Measurements from ENCODE around the gene PARD3B. TPM values are rescaled to one million over a fixed set of nuclear protein-coding genes. Genes with fewer than 3 reads are reported as not detected.

PARD3B gene
- total RNA-seq, 2 experiments from 2014 or later, result 0.46 TPM; not detected in 1

DNA sequence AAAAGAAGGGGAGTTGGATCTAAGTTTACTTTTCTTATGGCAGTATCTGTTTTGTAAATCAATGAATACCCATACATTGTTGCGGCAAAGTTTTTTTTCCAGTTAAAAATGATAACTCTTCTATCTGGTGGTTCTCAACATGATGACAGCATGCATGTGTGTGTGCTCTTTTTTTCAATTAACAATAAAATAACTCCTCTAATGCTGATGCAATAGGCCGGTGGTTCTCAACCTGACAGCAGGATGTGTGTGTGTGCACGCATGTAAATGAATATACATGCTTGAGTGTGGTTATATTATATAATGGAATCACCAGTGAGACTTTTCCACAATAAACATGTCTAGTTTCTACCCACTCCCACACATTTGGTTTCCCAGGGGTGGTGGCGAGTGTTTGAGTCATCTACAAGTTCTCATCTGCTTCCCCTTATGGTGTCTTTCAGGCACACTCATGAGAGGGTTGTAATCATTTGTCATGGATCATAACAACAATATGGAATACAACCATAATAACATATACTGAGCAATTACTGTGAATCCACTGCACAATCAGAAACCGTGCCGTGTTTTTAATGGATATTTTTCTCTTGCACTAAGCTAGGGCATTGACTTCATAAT, 31.2 kb downstream of the PARD3B start:
- POLR2A ChIA-PET, result no interaction called here
- Mint-ChIP-seq H3K4me1 (peaks cover 5% of the 10 kb centered on the region), H3K27me3 (peaks cover 5% of the 10 kb centered on the region), H3K36me3 (ENCODE audit: low read depth) (no peaks in the 10 kb centered on the region), H3K9me3 (ENCODE audit: low read depth) (no peaks in the 10 kb centered on the region), H3K4me3 (no peak overlapping the region), H3K27ac (no peak overlapping the region)
- CTCF ChIA-PET, result no interaction called here
- peak; percentile 30 for DNase-seq
- intact Hi-C loops (cut with DNase I, micrococcal nuclease), result no loop called here
- ATAC-seq, result peak; percentile 30

DNA sequence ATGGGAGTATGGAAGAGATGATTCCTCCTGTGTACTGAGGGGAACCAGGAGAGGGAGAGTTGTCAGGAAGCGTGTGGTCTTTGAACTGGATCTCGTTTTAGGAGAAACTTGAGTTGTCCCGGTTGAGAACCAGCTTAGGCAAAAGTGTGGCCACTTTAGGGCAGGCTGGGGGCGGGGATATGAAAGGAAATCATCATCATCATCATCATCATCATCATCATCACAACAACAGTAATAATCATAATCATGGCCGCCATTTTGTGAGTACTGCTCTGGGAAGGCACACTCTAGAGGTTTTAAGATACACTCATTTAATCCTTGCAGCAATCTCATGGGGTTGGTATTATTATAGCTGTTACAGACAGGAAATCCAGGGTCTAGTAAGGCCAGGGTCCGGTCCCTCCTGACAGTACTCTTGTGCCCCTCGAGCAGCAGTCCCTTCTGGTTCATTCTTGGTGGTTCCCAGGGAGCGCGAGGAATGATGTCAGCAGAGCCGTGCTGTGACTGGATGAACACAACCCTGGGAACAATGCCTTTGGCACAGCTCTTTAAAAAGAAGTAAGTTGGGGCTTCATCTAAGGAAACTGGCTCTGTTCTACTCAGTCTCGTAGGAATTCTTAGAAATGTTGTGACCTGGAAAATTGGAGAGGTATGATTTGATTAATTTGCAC, 33.8 kb downstream of the PARD3B start:
- no peaks in the 10 kb centered on the region for H3K9me3 Mint-ChIP-seq (ENCODE audit: low read depth)
- peaks cover 5% of the 10 kb centered on the region for H3K4me1 Mint-ChIP-seq
- no peaks in the 10 kb centered on the region for H3K36me3 Mint-ChIP-seq (ENCODE audit: low read depth)
- ChIA-PET CTCF (no interaction called here), POLR2A (no interaction called here)
- no peak for DNase-seq
- H3K27ac Mint-ChIP-seq, result no peak overlapping the region
- H3K27me3 Mint-ChIP-seq, result peaks cover 5% of the 10 kb centered on the region
- intact Hi-C loops (cut with DNase I, micrococcal nuclease), result no loop called here
- no peak for ATAC-seq
- H3K4me3 Mint-ChIP-seq, result no peak overlapping the region

DNA sequence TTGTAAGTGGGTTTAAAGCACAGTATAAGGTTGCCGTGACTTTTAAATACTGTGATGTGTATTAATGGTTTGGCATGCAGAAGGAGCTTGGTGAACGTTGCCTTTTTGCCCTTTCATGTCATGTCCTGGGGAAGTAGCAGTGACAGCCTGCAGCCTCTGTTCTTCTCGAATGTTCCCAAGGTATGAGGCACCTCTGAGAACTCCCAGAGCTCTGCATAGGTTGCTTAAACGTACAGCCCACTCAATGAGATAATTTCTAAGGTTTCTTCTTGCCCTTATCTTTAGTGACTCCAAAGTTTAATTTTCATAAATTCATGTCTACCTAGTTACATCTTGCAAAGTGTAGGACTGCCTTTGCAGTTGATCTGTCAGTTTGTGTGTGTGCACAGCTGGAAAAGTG, 36.7 kb downstream of the PARD3B start:
- intact Hi-C loops (cut with DNase I, micrococcal nuclease), result no loop called here
- no peaks in the 10 kb centered on the region for H3K9me3 Mint-ChIP-seq (ENCODE audit: low read depth)
- H3K4me1 Mint-ChIP-seq, result no peaks in the 10 kb centered on the region
- no peak overlapping the region for H3K4me3 Mint-ChIP-seq
- H3K27me3 Mint-ChIP-seq, result peaks cover 5% of the 10 kb centered on the region
- ChIA-PET POLR2A (no interaction called here), CTCF (no interaction called here)
- DNase-seq (no peak), ATAC-seq (no peak)
- no peaks in the 10 kb centered on the region for H3K36me3 Mint-ChIP-seq (ENCODE audit: low read depth)
- no peak overlapping the region for H3K27ac Mint-ChIP-seq

DNA sequence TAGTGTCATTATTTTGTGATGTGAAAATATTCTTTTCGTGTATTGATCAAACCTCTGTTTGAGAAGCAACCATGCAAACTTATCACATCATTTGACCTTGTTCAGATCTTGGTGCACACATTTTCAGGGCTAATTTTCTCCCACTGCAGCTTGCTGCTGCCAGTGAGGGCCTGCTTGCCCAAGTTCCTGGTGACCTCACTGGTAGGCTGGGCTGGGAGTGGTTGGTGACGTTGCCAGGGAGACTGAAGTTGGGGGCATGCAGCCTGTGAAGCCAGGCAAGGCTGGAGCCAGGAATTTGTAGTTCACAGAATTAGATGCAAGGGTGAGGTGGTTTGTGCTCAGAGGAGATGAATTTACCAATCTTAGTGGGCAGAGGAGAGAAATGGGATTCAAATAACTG, 38.5 kb downstream of the PARD3B start:
- ChIA-PET POLR2A (no interaction called here), CTCF (interaction anchor here (0.9 kb wide), 1 partner anchor 108 kb away, joined by 3 read pairs; no protein-coding TSS in a partner anchor)
- DNase-seq, result no peak

DNA sequence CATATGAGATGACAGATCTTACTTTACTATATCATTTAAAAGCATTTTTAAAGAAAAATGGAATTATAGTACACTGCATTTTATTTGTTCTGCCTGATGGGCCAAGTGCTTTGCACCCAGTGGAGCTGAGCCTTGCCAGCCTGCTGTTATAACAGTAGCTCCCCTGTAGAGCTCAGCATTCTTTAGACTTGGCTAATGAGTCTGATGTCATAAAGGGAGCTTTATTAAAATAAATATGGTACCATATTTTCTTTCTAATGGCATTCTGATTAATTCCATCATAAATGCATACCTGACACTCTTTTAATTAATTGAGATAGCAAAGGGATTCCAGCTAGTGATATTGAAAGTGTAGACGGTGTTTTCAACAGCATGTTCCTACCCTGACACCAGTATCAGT, 40.7 kb downstream of the PARD3B start:
- intact Hi-C loops (cut with DNase I, micrococcal nuclease), result no loop called here
- no peaks in the 10 kb centered on the region for H3K36me3 Mint-ChIP-seq (ENCODE audit: low read depth)
- CTCF ChIA-PET, result no interaction called here

More for the DNA sequence above, 38.5 kb downstream of the PARD3B start:
- no peaks in the 10 kb centered on the region for H3K36me3 Mint-ChIP-seq (ENCODE audit: low read depth)
- no peaks in the 10 kb centered on the region for H3K9me3 Mint-ChIP-seq (ENCODE audit: low read depth)
- ATAC-seq, result no peak
- H3K4me1 Mint-ChIP-seq, result no peaks in the 10 kb centered on the region
- H3K27me3 Mint-ChIP-seq, result peaks cover 3% of the 10 kb centered on the region
- no peak overlapping the region for H3K27ac Mint-ChIP-seq
- no peak overlapping the region for H3K4me3 Mint-ChIP-seq
- intact Hi-C loops (cut with DNase I, micrococcal nuclease), result no loop called here

DNA sequence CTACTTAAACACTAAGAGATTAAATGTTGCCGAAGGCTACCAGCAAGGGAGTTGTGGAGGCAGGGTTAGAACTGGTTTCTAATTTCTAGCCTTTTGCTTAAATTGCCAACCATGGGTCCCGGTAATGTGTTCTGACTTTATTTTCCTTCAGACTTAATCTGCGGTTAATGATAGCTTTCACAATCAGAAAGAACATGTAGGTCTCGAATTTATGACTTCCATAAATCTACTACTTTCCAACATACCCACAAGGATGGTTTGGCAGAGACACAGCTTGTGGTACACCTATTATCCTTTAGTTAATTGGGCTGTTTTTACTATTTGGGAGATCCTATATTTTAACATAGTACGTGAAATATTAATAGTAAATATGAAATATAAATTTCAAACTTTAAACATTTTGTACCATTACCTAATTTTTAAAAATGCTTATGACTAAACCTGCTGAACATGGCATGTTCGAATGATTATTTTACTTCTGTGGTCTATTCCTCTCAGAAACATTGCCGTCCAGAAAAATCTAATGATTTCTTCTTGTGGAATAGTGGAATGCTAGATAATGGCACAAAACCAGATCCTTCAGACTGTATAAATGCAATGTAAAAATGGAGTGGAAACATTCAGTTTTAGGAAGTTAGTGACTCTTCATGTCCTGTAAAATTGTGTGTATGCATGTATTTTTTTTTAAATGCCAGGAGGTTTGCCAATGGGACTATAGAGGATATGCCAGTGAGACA, 41.3 kb downstream of the PARD3B start:
- H3K36me3 Mint-ChIP-seq (ENCODE audit: low read depth), result no peaks in the 10 kb centered on the region
- ChIA-PET CTCF (no interaction called here), POLR2A (no interaction called here)
- intact Hi-C loops (cut with DNase I, micrococcal nuclease), result no loop called here
- no peaks in the 10 kb centered on the region for H3K9me3 Mint-ChIP-seq (ENCODE audit: low read depth)
- no peak for ATAC-seq
- DNase-seq, result no peak
- no peaks in the 10 kb centered on the region for H3K4me1 Mint-ChIP-seq
- H3K27me3 Mint-ChIP-seq, result no peaks in the 10 kb centered on the region
- H3K27ac Mint-ChIP-seq, result no peak overlapping the region
- no peak overlapping the region for H3K4me3 Mint-ChIP-seq

More for the DNA sequence above, 40.7 kb downstream of the PARD3B start:
- Mint-ChIP-seq H3K4me1 (no peaks in the 10 kb centered on the region), H3K27ac (no peak overlapping the region), H3K27me3 (no peaks in the 10 kb centered on the region), H3K9me3 (ENCODE audit: low read depth) (no peaks in the 10 kb centered on the region), H3K4me3 (no peak overlapping the region)
- no peak for ATAC-seq
- POLR2A ChIA-PET, result no interaction called here
- DNase-seq, result no peak

DNA sequence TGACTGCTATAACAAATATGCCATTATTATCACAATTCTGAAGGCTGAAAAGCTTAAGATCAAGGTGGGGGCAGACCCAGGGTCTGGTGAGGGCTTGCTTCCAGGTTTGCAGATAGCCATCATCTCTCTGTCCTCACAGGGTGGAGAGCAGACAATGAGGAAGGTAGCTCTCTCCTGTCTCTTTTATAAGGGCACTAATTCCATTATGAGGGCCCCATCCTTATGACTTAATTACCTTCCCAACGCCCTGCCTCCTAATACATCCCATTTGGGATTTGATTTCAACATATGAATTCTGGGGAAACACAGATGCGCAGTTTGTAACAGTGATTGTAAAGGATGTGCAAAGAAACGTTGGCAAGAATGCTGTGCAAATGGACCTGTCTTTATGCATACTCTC, 44.8 kb downstream of the PARD3B start:
- Mint-ChIP-seq H3K4me1 (no peaks in the 10 kb centered on the region), H3K36me3 (ENCODE audit: low read depth) (no peaks in the 10 kb centered on the region), H3K4me3 (no peak overlapping the region), H3K27ac (no peak overlapping the region), H3K9me3 (ENCODE audit: low read depth) (no peaks in the 10 kb centered on the region), H3K27me3 (no peaks in the 10 kb centered on the region)
- intact Hi-C loops (cut with DNase I, micrococcal nuclease), result no loop called here
- ChIA-PET CTCF (no interaction called here), POLR2A (no interaction called here)
- DNase-seq, result no peak
- no peak for ATAC-seq

DNA sequence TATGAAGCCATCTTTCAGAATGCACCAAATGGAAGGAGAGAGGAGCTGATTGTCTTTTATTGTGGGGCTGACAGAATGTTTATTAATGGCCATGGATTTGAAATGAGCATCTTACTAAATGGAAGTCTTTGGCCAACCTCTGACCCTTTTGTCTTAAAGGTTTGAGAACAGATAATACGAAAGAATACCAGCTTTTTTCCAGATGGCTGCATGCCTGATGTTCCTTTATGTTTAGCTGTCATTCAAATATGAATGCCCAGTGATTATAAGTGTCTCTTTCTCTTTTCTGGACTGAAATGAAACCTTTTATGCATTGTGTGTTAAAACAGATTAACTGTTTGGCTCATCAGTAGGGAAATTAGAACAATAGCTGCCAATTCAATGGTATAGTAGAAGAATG, 46.0 kb downstream of the PARD3B start:
- DNase-seq (no peak), ATAC-seq (no peak)
- Mint-ChIP-seq H3K4me3 (no peak overlapping the region), H3K4me1 (no peaks in the 10 kb centered on the region), H3K36me3 (ENCODE audit: low read depth) (no peaks in the 10 kb centered on the region), H3K9me3 (ENCODE audit: low read depth) (no peaks in the 10 kb centered on the region), H3K27me3 (no peaks in the 10 kb centered on the region), H3K27ac (no peak overlapping the region)
- ChIA-PET POLR2A (no interaction called here), CTCF (no interaction called here)
- intact Hi-C loops (cut with DNase I, micrococcal nuclease), result no loop called here

DNA sequence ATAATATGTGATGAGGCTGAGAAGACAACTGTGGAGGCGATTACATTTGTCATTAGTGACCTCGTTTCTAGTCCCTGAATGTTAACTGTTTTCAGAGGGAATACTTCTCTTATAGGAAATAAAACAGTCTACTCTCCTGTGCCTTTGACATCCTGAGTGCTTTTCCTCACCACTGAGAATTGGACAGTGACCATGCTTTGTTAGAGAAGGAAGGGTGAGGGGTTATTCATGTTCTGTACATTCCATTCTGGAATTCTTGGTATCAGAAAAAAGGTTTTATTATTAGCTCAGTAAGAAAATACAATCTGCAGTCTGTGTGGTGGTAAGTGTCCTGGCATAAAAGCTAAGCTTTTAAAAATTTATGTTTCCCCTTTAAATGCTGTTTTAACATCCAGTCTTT, 58.8 kb downstream of the PARD3B start:
- Mint-ChIP-seq H3K27me3 (peaks cover 19% of the 10 kb centered on the region), H3K4me3 (no peak overlapping the region), H3K36me3 (ENCODE audit: low read depth) (no peaks in the 10 kb centered on the region), H3K9me3 (ENCODE audit: low read depth) (peaks cover 8% of the 10 kb centered on the region), H3K4me1 (no peaks in the 10 kb centered on the region), H3K27ac (no peak overlapping the region)
- intact Hi-C loops (cut with DNase I, micrococcal nuclease), result no loop called here
- DNase-seq (no peak), ATAC-seq (no peak)
- ChIA-PET POLR2A (no interaction called here), CTCF (no interaction called here)

DNA sequence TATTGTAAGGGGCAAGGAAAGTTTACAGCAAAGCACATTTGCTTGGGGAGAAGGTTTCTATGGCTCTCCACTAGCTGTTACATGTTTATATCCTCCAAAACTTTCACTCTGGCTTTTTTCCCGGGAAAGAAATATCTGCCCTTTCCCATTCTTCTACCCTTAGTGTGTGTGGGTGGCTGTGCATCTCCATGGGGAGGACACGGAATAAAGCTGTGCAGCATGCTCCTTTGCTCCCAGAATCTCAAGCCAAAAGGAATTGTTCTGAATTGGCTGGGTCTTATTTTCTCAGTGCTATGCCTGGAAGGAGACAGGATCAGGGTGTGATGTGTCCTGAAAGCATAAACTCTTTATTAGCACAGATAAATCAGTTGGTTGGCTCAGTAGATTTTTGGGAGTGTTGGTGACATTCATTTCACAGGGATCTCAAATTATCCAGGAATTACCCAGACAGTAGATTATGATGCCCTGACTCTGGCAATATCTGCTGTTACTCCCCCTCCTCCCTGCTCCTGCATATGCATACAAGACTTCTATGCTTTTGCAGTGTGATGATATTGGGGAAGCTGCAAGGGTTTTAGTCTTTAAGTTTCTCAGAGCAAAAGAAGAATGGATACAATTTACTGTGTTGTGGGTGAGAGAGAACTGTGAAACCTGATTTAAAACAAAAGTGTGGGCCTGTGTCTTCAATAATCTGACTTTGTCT, 63.1 kb downstream of the PARD3B start:
- no peaks in the 10 kb centered on the region for H3K36me3 Mint-ChIP-seq (ENCODE audit: low read depth)
- H3K4me1 Mint-ChIP-seq, result no peaks in the 10 kb centered on the region
- intact Hi-C loops (cut with DNase I, micrococcal nuclease), result no loop called here
- ChIA-PET CTCF (no interaction called here), POLR2A (no interaction called here)
- no peak overlapping the region for H3K4me3 Mint-ChIP-seq
- DNase-seq (no peak), ATAC-seq (no peak)
- no peaks in the 10 kb centered on the region for H3K9me3 Mint-ChIP-seq (ENCODE audit: low read depth)
- H3K27ac Mint-ChIP-seq, result no peak overlapping the region
- H3K27me3 Mint-ChIP-seq, result peaks cover 4% of the 10 kb centered on the region

DNA sequence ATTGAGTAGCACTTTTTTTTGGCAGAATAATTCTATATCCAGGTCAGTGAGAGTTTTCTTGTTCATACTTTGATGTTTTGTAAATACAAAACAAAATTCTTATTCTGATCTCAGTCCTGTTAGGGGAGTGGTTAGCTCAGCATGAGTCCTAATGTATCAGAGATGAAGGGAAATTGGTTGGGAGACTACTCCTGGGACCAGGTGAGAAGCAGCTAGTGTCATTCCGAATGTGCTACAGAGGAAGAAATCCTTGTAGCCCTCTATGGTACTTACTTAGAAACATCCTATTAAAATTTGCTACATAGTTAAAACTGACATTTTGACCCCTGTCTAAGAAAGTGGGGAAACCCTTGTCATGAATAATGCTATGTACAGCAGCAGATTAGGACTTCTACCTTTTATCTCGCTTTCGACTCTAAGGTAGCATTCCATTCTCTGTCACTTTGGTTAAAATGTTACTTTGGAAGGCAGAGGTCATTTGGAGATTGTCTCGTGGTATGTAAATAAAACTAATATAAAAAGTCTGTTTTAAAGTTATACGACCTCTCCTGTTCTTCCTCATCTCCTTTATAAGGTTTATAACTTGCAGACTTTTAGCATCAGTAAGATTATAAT, 65.8 kb downstream of the PARD3B start:
- Mint-ChIP-seq H3K36me3 (ENCODE audit: low read depth) (no peaks in the 10 kb centered on the region), H3K4me1 (no peaks in the 10 kb centered on the region), H3K27me3 (peaks cover 4% of the 10 kb centered on the region), H3K4me3 (no peak overlapping the region), H3K9me3 (ENCODE audit: low read depth) (no peaks in the 10 kb centered on the region), H3K27ac (no peak overlapping the region)
- ATAC-seq (no peak), DNase-seq (no peak)
- CTCF ChIA-PET, result no interaction called here
- POLR2A ChIA-PET, result no interaction called here
- intact Hi-C loops (cut with DNase I, micrococcal nuclease), result no loop called here

Data from activated CD4-positive, alpha-beta T cell treated with anti-CD3 and anti-CD28 coated beads for 36 hours (primary cell).